GM19099 (cell line): ENCODE results near the gene LRWD1.

ENCODE experiments used
- POLR2A ChIP-seq: IDR thresholded peaks from 3 replicates; pipeline ENCODE4 v1.6.1; 2011; ENCODE audit warnings: low read depth; ENCODE audit not compliant: insufficient read length; ENCODE audit errors: extremely low read depth

LRWD1 gene

DNA sequence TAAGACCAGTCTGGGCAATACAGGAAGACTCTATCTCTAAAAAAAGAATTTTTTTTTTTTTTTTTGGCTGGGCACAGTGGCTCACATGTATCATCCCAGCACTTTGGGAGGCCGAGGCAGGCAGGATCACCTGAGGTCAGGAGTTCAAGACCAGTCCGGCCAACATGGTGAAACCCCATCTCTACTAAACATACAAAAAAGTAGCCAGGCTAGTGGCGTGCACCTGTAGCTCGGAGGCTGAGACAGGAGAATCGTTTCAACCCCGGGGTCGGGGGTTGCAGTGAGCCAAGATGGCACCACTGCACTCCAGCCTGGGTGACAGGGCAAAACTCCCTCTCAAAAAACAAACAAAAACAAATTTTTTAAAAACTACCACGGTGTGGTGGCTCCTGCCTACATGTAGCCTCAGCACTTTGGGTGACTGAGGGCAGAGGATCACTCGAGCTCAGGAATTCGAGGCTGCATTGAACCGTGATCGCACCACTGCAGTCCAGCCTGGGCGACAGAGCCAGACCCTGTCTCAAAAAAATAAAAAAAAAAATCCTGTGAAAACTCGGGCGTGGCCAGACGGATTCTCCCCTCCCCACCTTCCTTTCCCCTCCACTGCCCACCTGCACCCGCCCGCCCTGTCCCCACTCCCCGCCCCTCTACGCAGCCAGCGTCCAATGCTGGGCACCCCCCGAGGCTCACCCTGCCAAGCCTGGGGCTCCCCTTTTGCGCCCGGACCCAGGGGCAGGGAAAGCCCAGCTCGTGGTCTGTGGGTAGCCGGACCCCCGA lies 32.2 kb upstream of the LRWD1 start:
- no peak for TF ChIP-seq POLR2A

DNA sequence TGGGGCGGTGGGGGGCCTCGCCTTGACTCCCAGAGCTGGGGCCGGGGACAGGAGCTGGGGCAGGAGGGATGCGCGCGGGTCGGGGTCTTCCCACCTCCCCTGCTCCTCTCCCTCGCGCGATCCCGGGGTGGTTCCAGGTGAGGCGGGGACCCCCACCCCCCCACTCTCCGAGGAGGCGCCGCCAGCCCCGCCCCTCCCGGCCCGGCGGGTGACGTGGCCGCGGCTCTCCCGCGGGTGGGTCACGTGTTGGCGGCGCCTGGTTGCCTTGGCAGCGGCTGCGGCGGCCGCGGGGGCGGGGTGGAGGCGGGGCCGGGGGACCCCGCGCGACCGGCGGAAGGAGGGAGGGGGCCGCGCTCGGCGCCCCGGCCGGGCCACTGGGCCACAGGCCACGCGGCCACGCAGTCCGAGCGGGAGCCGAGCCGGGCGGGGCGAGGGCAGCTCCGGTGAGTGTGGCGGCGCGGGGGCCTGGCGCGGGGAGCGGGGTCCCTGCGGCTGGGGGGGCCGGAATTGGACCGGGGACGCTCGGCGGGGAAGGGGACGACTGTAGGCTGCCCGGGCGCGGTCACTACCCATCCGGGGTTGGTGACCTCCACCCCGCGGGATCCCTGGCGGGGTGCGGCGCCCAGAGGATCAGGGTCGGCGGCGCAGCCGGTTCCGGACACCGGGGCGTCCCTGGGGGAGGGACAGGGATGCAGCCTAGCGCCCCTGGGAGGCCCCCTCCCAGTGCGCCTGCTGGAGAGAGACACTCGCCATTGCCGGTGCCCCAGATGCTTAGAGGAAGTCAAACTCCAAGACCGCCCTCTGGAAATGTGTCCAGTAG lies 31.4 kb upstream of the LRWD1 start, which contains the start of gene ORAI2:
Gene ORAI2 (plus strand): TSS at position 357 of the 820 bp plus-strand sequence. CDS start 5,382 bp downstream, outside the sequence.
- TF ChIP-seq POLR2A, result peak; percentile 75

DNA sequence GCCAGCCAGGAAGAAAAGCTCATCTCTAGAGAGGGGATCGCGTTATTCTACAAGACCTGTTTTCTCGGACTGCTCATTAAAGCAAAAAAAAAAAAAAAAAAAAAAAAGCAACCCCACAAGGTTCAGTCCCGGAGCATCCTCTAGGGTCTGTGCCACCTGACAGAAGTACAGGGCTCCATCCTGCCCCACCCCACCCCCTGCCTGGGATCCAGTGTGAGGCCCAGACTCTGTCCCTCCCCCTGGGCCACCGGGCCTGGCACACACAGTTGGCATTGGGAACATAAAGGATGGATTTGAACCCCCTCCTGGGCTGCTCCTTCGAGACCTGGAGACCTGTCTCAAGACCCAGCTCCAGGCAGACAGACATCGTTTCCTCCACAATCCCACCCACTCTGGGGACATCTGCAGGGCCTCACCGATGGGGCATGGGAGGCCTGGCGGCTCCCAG lies 30.7 kb upstream of the LRWD1 start:
- TF ChIP-seq POLR2A, result no peak

DNA sequence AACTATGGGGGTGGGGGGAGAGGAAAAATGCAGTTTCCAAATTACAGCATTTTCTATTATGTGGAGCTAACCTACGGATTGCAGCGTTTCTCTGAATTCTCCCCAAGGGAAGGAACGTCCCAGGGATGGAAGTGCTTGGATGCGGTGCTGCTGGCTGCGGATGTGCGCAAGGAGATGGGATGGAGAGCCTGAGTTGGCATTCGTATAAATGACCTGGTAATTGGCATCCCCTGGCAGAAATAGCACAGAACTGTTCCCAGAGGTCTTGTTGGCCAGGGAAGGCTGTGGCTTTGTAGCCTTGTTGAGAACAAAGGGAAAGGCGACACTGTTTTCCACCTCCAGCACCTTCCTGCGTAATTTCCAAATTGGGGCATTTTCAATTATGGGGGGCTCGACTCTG lies 28.7 kb upstream of the LRWD1 start:
- TF ChIP-seq POLR2A, result no peak

DNA sequence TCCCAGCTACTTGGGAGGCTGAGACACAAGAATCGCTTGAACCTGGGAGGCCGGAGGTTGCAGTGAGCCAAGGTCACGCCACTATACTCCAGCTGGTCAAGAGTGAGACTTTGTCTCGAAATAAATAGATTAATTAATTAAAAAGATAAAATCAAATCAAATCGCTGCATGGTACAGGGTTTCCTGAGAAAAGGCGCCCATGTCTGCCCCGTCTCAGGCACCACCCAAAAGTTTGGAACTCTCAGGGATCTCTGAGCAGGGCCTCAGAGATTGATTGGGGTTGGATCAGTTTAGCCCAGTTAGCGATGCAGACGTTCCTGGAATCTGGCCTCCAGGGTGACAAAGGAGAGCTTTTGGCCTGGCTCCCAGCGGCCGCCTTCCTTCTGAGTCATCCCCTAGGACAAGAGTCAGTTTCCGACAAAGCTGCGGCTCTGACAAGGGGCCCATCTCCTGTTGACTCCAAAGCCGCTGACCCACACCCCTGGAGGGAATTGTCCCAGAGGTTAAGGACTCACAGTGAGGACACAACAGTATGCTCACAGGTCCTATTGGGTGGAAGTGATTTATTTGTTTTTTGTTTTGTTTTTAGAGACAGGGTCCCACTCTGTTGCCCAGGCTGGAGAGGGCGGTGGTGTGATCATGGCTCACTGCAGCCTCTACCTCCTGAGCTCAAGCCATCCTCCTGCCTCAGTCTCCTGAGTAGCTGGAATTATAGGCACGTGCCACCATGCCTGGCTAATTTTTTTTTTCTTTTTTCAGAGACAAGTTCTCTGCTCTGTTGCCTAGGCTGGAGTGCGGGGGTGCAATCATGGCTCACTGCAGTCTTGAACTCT lies 24.6 kb upstream of the LRWD1 start:
- TF ChIP-seq POLR2A, result no peak

DNA sequence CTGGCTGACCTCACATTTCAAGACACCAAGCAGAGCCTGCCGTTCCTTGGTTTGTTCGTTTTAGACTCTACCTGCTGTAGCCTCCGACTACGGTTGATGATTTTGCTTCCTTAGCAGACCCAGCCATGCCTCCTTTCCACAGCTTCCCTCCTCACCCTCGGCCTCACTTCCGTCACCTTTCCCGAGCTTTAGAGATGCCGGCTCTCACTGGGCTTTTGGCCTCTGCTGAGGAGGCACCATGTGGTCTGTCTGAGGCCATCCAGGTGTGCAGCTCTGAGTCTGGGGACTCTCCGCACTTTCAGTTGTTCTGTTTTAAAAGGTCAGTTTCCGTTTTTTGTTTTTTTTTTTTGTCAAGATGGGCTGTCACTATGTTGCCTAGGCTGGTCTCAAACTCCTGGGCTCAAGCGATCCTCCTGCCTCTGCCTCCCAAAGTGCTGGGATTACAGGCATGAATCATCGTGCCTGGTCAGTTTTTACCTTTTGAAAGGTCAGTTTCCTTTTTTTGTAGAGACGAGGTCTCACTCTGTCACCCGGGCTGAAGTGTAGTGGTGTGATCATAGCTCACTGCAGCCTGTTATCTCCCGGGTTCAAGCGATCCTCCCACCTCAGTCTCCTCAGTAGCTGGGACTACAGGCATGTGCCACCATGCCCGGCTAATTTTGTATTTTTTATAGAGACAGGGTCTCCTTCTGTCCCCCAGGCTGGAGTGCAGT lies 19.7 kb upstream of the LRWD1 start:
- TF ChIP-seq POLR2A, result peak; percentile 37

DNA sequence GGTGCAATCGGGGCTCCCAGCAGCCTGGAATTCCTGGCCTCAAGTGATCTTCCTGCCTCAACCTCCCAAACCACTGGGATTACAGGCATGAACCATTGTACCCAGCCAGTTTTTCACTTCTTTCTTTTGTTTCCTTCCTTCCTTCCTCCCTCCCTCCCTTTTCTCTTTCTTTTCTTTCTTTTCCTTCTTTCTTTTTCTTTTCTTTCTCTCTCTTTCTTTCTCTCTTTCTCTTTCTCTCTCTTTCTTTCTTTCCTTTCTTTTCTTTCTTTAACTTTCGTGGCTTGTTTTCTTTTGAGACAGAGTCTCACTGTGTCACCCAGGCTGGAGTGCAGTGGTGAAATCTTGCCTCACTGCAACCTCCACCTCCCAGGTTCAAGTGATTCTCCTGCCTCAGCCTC lies 19.1 kb upstream of the LRWD1 start:
- TF ChIP-seq POLR2A, result no peak

DNA sequence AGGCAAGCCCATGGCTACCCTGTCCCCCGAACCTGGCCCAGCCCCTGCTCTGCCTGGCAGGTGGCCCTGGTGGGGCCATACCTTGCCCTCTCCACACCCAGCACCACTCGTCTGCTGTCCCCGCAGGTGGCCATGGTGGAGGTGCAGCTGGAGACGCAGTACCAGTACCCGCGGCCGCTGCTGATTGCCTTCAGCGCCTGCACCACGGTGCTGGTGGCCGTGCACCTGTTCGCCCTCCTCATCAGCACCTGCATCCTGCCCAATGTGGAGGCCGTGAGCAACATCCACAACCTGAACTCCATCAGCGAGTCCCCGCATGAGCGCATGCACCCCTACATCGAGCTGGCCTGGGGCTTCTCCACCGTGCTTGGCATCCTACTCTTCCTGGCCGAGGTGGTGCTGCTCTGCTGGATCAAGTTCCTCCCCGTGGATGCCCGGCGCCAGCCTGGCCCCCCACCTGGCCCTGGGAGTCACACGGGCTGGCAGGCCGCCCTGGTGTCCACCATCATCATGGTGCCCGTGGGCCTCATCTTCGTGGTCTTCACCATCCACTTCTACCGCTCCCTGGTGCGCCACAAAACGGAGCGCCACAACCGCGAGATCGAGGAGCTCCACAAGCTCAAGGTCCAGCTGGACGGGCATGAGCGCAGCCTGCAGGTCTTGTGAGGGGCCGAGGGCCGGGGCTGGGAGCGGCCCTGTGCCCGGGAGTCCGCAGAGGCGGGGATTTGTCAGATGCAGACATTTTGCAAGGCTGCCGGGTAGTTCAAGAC lies 18.2 kb upstream of the LRWD1 start:
- no peak for TF ChIP-seq POLR2A

DNA sequence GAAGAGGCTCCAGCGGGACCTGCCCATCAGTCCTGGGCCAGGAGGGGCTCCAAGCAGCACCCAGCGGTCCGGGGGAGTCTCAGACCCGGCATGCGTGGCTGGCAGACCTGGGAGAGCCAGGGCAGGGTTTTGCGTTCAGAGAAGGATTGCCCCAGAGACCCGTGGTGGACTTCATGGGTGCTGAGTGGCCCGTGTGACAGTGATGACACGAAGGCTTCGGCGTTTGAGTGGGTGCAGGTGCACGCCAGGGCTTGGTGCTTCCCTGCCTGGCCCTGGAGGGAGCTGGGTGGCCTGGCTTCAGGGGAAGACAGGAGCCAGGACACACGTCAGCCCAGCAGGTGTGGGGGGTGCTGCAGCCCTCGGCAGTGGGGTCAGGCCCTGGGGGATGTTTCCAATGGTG lies 17.5 kb upstream of the LRWD1 start:
- no peak for TF ChIP-seq POLR2A

DNA sequence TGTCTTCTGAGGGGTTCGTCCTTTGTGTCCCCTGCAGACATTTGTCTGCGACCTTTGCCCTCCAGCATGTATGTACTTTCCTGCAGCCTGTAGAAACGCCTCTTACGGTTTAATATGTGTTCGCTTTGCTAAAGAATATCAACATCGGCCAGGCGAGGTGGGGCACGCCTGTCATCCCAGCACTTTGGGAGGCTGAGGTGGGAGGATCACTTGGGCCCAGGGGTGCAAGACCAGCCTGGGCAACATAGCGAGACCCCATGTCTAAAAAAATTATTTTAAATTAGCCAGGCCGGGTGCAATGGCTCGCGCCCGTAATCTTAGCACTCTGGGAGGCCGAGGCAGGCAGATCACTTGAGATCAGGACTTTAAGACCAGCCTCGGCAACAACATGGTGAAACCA lies 15.6 kb upstream of the LRWD1 start:
- TF ChIP-seq POLR2A, result no peak

DNA sequence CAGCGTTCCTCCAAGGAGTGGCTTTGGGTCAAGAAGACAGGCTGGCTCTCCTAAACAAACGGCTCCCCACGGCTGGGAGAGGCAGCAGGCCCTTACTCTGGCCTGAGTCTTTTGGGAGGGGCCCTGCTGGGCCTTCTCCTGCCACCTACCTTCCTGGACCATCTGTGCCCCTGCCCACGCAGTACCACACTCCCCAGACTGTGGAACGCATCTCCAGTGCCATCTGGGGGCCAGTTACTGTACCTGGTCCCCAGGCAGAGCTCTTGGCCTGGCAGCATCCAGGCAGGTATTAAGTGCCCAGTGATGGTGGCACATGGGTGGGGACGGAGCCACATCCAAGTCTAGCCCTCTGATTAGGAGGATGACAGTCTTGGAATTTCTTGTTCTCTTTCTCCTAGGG lies 14.5 kb upstream of the LRWD1 start:
- peak; percentile 28 for TF ChIP-seq POLR2A

DNA sequence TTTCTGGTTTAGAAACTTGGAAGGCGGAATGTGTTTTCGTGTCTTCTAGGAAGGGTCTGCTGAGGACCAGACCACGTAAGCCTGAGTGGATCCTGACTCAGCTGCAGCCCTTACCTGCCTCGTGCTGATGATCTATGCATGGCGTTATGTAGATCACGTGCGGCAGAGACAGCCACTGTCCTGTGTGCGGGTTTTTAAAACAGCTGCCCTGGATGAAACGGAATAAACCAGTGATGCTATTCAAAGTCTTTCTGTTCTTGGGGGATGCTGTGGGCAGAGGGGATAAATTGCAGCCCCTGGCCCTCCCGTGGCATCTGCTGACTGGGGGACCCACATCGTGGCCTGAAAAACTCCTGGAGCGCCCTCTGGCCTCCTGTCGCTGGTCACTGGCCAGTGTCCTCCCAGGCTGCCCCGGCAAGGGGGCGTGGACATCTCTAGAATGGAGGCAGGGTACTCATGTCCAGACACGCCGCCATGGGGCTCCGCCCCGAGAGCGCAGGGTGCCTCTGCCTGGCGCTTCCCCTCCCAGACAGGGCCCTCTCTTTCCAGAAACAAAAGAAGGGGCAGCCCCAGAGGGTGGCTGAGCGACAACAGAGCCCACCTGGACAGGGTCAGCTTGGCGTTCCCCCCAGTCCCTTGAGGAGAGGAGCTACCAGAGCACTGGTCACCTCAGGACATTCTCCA lies 13.3 kb upstream of the LRWD1 start:
- TF ChIP-seq POLR2A, result no peak

DNA sequence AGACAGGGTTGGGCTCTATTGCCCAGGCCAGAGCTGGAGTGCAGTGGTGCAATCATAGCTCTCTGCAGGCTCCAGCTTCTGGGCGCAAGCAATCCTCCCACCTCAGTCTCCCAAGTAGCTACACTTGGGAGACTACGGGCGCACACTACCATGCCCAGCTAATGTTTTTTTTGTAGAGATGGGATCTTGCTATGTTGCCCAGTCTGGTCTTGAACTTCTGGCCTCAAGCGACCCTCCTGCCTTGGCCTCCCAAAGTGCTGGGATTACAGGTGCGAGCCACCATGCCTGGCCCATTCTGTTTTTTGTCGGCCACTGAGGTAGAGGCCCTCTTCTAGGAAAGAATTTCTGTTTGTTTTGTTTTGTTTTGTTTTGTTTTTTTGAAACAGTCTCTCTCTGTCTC lies 12.3 kb upstream of the LRWD1 start:
- TF ChIP-seq POLR2A, result no peak
